ENCODE measurements around the gene SLC35G6.

- TF ChIP-seq CTCF (IDR thresholded peaks at IDR 0.05; ENCODE audit: low read depth, low read length): no peak
- no peak for TF ChIP-seq EZH2phosphoT487 (IDR thresholded peaks at IDR 0.05; ENCODE audit: low read depth)
Measured at GRCh38 chr17:7464081-7464480, 17.2 kb upstream of the SLC35G6 start.
